HepG2 (cell line): ENCODE measurements around the gene AMIGO1.

Experiments used
- ATF7 ChIP-seq, 2 experiments: fragments of 450-650 bp in 1 of 2; sonication (generic) in 1 of 2; formaldehyde crosslinking in 1 of 2; IDR thresholded peaks; 2 replicates each; pipeline versions ENCODE4 v1.4.0 to v1.6.1; 2016 to 2020; ENCODE audit warnings: antibody characterized with exemption in 1 of 2, mild to moderate bottlenecking in 1 of 2, missing genetic modification reagents in 1 of 2
- GABPB1 ChIP-seq: IDR thresholded peaks from 2 replicates; pipeline ENCODE4 v1.6.1; 2016; ENCODE audit warnings: mild to moderate bottlenecking, missing genetic modification reagents, moderate library complexity, missing compliant biosample characterization
- PHF20 ChIP-seq: sonication (generic); formaldehyde crosslinking; IDR thresholded peaks from 2 replicates; pipeline ENCODE4 v1.5.0; 2020; ENCODE audit warnings: mild to moderate bottlenecking, missing genetic modification reagents

GRCh38 chr1:109535971-109536491 lies 26.5 kb upstream of the AMIGO1 start:
- TF ChIP-seq PHF20 (no peak), GABPB1 (CRISPR knock-in tag) (no peak), ATF7 (IDR thresholded peaks at IDR 0.05) (no peak), ATF7 (CRISPR knock-in tag; IDR thresholded peaks at IDR 0.05) (no peak)
